Naive thymus-derived CD8-positive, alpha-beta T cell (primary cell): ENCODE data around the gene GASK1A. TPM values are rescaled to one million over a fixed set of nuclear protein-coding genes. Genes with fewer than 3 reads are reported as not detected.
A peak's percentile ranks its signal among the peaks of the same experiment; 100 is the strongest.

Experiments
- ATAC-seq, 2 donors: fragments of 150-1000 bp; cut with Tn5 transposase in 1 of 2; sonication (Bioruptor Pico), chemical (Tn5 transposase) in 1 of 2; 1 replicate in 1 of 2; 2 replicates in 1 of 2; pipeline ENCODE4 v1.10.0; 2021; ENCODE audit warnings: mild to moderate bottlenecking in 2 of 2, moderate library complexity in 2 of 2
- POLR2A ChIA-PET: fragments of 350-600 bp; sonication (Branson Sonifier 250); formaldehyde crosslinking; loops from one replicate; lab custom pipeline; 2021; ENCODE audit warnings: antibody characterized with exemption; lab: Charles Lee
- DNase-seq, 10 donors: peaks; one replicate each; pipeline versions ENCODE4 v3.0.0 to v3.0.0-alpha.2; 2020 to 2022
- H3K27ac Mint-ChIP-seq, 10 donors: one replicate each; pipeline ENCODE4 v1.8.0; 2020 to 2022; ENCODE audit warnings: mild to moderate bottlenecking in 10 of 10, mixed read lengths in 10 of 10, moderate library complexity in 4 of 10, inconsistent platforms in 1 of 10
- H3K27me3 Mint-ChIP-seq, 5 donors: one replicate each; pipeline ENCODE4 v1.8.0; 2021 to 2022; ENCODE audit warnings: mixed read lengths in 5 of 5
- H3K36me3 Mint-ChIP-seq, 3 donors: one replicate each; pipeline ENCODE4 v1.8.0; 2020 to 2022; ENCODE audit warnings: mixed read lengths in 3 of 3, mild to moderate bottlenecking in 2 of 3, inconsistent platforms in 1 of 3
- H3K4me1 Mint-ChIP-seq, 4 donors: one replicate each; pipeline ENCODE4 v1.8.0; 2021 to 2022; ENCODE audit warnings: mixed read lengths in 4 of 4
- H3K4me3 Mint-ChIP-seq, 10 donors: one replicate each; pipeline ENCODE4 v1.8.0; 2020 to 2022; ENCODE audit warnings: mild to moderate bottlenecking in 10 of 10, mixed read lengths in 10 of 10, moderate library complexity in 6 of 10, inconsistent platforms in 1 of 10
- H3K9me3 Mint-ChIP-seq, 9 donors: one replicate each; pipeline ENCODE4 v1.8.0; 2020 to 2022; ENCODE audit warnings: mixed read lengths in 9 of 9, mild to moderate bottlenecking in 3 of 9, inconsistent platforms in 1 of 9, moderate library complexity in 1 of 9
- polyA plus RNA-seq, 3 donors: library from polyadenylated mRNA; unstranded; fragments of 300-500 nt; fragmentation: Illumina TruSeq; gene quantifications; one replicate each; pipeline ENCODE4 v1.2.3, GENCODE V29; 2021
- total RNA-seq, 8 experiments: library from RNA in 2 of 8; stranded (reverse) in 2 of 8; gene quantifications; one replicate each; pipeline ENCODE4 v1.2.3 and lab custom pipeline; 2021 to 2026

Gene GASK1A
- total RNA-seq, result under 1 TPM in 1 of 2 experiments, not detected in 1; 0.14 TPM
- polyA plus RNA-seq, result under 1 TPM in 1 of 3 donors, not detected in 2; 0.09 TPM
- 0 to 2.5 (median 0.10) reads per million in 6 experiments for total RNA-seq (lab: John Stamatoyannopoulos, UW)

DNA sequence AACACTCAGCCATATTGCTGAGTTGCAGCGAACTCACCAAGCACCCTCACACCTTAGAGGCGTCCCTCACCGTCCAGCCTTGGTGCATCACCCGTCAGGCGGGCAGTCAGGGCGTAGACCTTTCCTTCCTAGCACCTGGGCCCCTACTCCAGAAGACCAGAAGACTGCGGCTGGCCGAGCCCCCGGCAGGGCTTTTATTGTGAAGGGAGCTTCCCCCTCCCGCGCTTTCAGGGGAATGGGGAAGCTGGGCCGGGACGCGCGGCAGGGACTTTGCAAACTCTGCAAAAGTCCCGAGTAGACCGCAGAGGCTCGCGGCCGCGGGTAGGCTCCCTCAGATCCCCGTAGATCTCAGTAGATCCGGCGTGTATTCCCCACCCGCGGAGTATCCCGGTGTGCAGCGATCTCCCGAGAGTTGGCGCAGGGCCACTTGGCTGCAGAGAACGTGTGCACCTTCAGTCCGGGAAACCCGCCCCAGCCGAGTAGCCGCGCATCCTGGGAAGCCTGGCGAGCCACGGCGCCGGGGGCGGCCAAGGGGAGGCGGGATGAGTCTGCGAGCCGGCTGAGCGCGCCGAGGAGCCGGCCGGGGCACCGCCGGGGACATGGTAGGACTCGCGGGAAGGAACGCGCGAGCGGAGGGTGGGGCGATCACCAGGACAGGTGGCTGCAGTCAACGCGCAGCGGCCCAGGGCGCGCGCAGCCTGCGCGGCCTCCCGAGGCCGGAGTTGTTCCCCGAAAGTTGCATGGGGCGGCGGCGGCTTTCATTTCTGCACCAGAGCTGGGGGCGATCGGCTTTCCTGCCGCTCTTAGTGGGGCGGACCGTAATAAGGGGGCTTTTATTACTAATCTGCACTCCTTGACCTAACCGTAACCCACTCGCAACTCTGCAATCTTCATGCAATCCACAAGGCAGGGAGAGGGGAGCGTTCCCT is at the start of gene GASK1A:
GASK1A (plus strand) TSS at position 268 of the 929 bp plus-strand sequence; CDS start at position 600, 332 bp downstream.
- Mint-ChIP-seq H3K4me1 (peaks cover 9 to 26% (median 12%) of the 10 kb centered on the region in 4 donors), H3K27me3 (peaks cover 7 to 35% (median 23%) of the 10 kb centered on the region in 5 donors), H3K36me3 (peaks cover 4 to 12% (median 11%) of the 10 kb centered on the region in 3 donors), H3K9me3 (peaks cover 4 to 19% (median 8%) of the 10 kb centered on the region in 9 donors), H3K27ac (peak within 1 kb of the TSS in 1 of 10 donors; percentile 22), H3K4me3 (peak within 1 kb of the TSS; percentile 75 to 88 (median 83))
- POLR2A ChIA-PET, result no interaction called here
- ATAC-seq, result peak; percentile 68 to 90
- DNase-seq, result peak in 7 of 10 donors; percentile 3 to 28 (median 23)

DNA sequence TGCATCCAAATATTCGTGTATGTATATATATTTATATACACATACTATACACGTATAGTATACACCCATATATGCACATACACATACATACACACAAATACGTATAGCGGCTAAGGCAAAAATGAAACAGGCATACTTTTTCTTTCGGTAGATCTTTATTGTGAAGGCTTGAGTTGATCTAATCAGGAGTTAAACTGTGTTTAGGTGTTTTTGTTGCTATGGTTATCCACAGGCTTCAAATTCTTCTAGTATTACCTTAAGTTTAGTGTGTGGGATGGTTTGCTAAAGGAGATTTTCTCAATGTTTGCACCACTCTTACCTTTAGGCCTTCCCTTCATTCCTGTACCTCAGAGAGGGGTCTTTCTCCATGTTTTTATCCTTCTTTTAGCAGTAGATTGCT is 45.0 kb upstream of the GASK1A start:
- no peaks in the 10 kb centered on the region for H3K36me3 Mint-ChIP-seq
- no peaks in the 10 kb centered on the region for H3K9me3 Mint-ChIP-seq
- ATAC-seq (no peak), DNase-seq (no peak)
- no peak overlapping the region for H3K4me3 Mint-ChIP-seq
- no peak overlapping the region for H3K27ac Mint-ChIP-seq
- POLR2A ChIA-PET, result no interaction called here
- H3K4me1 Mint-ChIP-seq, result peaks cover 14 to 33% (median 27%) of the 10 kb centered on the region in 4 donors
- H3K27me3 Mint-ChIP-seq, result no peaks in the 10 kb centered on the region

DNA sequence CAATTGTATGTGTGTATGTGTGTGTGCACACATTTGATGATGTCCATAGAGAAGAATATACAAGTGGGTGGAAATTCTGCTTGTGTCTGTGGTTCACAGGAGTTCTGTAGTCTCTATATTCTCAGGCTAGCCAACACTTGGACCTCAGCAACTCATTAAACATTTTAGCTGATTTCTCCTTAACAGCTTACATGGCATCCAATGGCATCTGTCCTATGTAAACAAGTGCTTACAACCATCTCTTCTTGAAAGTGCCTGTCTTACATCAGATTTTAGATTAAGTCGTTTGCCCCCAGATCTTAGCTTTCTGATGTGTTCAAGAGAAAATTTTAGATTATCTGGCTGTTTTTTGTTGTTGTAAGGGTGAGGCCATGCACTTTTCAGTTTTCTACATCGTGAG is 44.2 kb upstream of the GASK1A start:
- POLR2A ChIA-PET, result no interaction called here
- peak overlapping the region in 2 of 10 donors; percentile 6 to 35 for H3K27ac Mint-ChIP-seq
- peak overlapping the region in 5 of 10 donors; percentile 7 to 57 (median 33) for H3K4me3 Mint-ChIP-seq
- H3K27me3 Mint-ChIP-seq, result no peaks in the 10 kb centered on the region
- ATAC-seq (no peak), DNase-seq (no peak)
- H3K9me3 Mint-ChIP-seq, result no peaks in the 10 kb centered on the region
- peaks cover 14 to 33% (median 27%) of the 10 kb centered on the region in 4 donors for H3K4me1 Mint-ChIP-seq
- H3K36me3 Mint-ChIP-seq, result no peaks in the 10 kb centered on the region

DNA sequence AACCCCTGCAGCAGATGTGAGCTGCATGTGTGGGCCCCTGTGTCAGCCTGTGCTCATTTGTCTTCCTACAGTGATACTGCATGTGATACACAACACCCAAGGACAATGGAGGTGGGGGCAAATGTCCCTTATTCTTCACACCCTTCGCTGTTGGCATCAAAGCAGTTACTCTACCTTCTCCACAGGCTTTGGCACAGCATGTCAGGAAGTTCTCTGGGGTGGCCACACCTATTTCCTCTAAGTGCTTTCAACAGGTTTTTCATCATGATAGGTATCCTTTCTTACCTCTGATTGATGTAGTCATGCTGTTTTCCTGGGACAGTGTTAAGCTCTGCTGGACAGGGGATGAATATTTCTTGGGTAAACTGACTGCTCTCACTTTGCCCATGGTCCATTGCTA is 43.6 kb upstream of the GASK1A start:
- ATAC-seq (peak; percentile 78 to 80), DNase-seq (peak in 4 of 10 donors; percentile 10 to 39 (median 32))
- no peaks in the 10 kb centered on the region for H3K36me3 Mint-ChIP-seq
- peaks cover 14 to 33% (median 27%) of the 10 kb centered on the region in 4 donors for H3K4me1 Mint-ChIP-seq
- H3K9me3 Mint-ChIP-seq, result no peaks in the 10 kb centered on the region
- peak overlapping the region in 7 of 10 donors; percentile 32 to 66 (median 57) for H3K4me3 Mint-ChIP-seq
- no peaks in the 10 kb centered on the region for H3K27me3 Mint-ChIP-seq
- peak overlapping the region in 7 of 10 donors; percentile 6 to 65 (median 30) for H3K27ac Mint-ChIP-seq
- POLR2A ChIA-PET, result interaction anchor here (0.6 kb wide), 1 partner anchor 345 kb away, joined by 4 read pairs; the partner anchor contains the start of gene SS18L2

DNA sequence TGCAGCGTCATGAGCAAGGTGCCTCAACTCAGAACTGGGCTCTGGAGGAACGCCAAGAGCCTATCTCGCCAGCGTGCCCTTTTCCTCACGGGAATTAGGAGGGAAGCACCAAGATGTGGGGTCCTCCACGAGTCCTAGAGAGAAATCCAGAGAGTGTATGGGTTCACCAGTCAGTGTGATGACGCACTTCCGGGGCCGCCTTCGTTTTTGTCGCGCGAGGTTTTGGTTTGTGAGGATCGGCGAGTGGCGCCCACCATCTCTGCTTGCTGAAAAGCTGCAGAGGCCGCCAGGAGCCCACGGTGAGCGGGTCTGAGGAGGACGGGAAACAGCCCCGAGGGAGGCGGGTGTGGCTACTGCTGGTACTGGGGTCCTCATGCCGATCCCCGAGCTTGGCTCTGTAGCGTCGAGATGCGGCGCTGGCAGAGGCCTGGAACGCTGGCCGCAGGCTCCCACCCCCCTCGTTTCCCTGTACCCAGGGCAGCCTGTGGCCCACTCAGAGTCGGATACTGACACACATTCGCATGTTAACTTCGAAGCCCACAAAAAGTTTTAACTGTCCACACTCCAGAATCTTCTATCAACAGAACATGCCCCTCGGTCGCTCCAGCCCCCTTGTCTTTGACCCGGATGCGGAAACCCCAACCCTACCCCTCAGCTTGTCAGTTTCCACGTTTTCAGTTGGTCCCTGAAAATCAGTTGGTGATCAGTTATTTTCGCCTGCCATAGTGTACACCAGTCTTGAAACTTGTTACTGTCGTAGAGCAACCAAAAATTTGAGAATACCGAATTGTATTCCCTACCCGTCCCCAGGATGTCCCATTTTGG is 42.7 kb upstream of the GASK1A start:
- Mint-ChIP-seq H3K27me3 (no peaks in the 10 kb centered on the region), H3K4me3 (peak overlapping the region in 6 of 10 donors; percentile 15 to 57 (median 34)), H3K4me1 (peaks cover 14 to 33% (median 27%) of the 10 kb centered on the region in 4 donors), H3K9me3 (no peaks in the 10 kb centered on the region), H3K27ac (peak overlapping the region in 7 of 10 donors; percentile 6 to 74 (median 44)), H3K36me3 (no peaks in the 10 kb centered on the region)
- ATAC-seq (no peak), DNase-seq (no peak)
- POLR2A ChIA-PET, result interaction anchor here (0.6 kb wide), 1 partner anchor 346 kb away, joined by 4 read pairs; the partner anchor contains the start of gene SS18L2

DNA sequence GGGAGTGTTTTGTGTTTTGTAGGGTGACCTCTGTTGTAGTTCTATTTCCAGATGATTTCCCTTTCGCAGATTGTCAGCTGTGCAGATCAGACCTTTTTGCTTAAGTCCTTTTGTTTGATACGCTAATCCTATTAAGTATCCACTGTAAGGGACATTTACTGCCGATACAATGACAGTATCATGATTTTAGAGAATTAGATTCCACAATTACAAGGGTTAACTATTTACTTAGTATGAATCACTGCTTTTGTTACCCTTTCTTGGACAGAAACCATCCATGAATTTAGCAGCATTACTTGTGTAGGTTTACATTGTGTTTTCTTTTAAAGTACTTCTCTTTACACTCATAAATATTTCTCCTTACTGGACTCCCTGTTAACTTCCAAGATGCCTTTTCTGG is 41.8 kb upstream of the GASK1A start:
- ATAC-seq, result no peak
- POLR2A ChIA-PET, result no interaction called here

DNA sequence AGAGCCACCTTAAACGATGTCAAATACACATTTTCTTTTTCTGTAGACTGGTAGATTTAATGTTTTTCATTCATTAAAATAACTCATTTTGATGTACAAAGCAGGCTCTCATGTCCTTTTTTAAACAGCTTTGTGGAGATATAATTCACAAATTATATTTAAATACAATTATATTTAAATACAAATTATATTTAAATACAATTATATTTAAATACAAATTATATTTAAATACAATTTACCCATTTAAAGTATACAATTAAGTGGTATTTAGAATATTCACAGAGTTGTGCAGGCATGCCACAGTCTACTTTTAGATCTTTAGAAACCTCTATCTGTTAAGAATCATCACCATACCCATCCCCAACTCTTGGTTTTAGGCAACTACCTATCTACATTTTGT is 36.4 kb upstream of the GASK1A start:
- Mint-ChIP-seq H3K9me3 (no peaks in the 10 kb centered on the region), H3K36me3 (no peaks in the 10 kb centered on the region), H3K27ac (no peak overlapping the region), H3K4me3 (no peak overlapping the region), H3K4me1 (no peaks in the 10 kb centered on the region), H3K27me3 (peaks cover 0 to 2% (median 0%) of the 10 kb centered on the region in 5 donors)
- no peak for DNase-seq
- ATAC-seq, result no peak
- POLR2A ChIA-PET, result no interaction called here

More for the DNA sequence above, 41.8 kb upstream of the GASK1A start:
- no peak for DNase-seq
- Mint-ChIP-seq H3K27me3 (no peaks in the 10 kb centered on the region), H3K9me3 (no peaks in the 10 kb centered on the region), H3K27ac (peak overlapping the region in 1 of 10 donors; percentile 6), H3K4me3 (peak overlapping the region in 1 of 10 donors; percentile 39), H3K36me3 (no peaks in the 10 kb centered on the region), H3K4me1 (peaks cover 14 to 33% (median 27%) of the 10 kb centered on the region in 4 donors)

DNA sequence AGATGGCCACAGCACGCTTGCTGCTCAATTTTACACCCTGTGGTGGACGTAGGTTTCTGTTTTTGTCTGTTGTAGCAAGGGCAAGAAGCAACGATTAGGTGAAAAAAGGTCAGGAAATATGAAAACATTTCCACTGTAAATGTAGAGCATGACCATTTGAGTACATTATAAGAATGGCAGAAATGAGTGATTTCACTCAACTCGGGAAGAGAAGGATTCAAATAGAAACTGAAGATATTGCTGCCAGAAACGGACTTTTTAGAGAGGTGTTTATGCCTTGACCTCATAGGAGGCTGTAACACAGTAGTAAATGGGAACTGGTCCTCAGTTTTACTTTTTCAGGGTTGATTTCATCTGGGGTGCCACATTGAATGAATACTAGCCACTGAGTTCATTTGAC is 33.1 kb upstream of the GASK1A start:
- POLR2A ChIA-PET, result no interaction called here
- H3K27me3 Mint-ChIP-seq, result peaks cover 0 to 2% (median 0%) of the 10 kb centered on the region in 5 donors
- H3K36me3 Mint-ChIP-seq, result no peaks in the 10 kb centered on the region
- no peak for DNase-seq
- H3K4me3 Mint-ChIP-seq, result no peak overlapping the region
- ATAC-seq, result no peak
- no peak overlapping the region for H3K27ac Mint-ChIP-seq
- peaks cover 0 to 10% (median 0%) of the 10 kb centered on the region in 4 donors for H3K4me1 Mint-ChIP-seq
- no peaks in the 10 kb centered on the region for H3K9me3 Mint-ChIP-seq

DNA sequence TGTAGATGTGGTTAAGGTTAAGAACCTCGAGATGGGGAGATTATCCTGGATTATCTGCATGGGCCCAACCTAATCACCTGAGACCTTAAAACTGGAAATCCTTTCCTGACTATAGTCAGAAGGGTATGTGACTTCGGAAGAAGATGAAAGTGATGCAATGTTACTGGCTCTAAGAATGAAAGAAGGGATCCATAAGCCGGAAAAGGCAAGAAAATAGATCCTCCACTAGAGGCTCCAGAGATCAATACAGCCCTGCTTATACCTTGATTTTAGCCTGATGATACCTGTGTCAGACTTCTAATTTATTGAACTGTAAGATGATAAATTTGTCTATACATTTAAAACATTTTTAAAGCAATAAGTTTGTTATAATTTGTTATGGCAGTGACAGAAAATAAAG is 21.5 kb upstream of the GASK1A start:
- Mint-ChIP-seq H3K4me1 (peaks cover 4 to 11% (median 9%) of the 10 kb centered on the region in 4 donors), H3K27ac (no peak overlapping the region), H3K27me3 (peaks cover 0 to 2% (median 1%) of the 10 kb centered on the region in 5 donors), H3K9me3 (no peaks in the 10 kb centered on the region), H3K4me3 (no peak overlapping the region), H3K36me3 (peaks cover 0 to 4% (median 0%) of the 10 kb centered on the region in 3 donors)
- POLR2A ChIA-PET, result no interaction called here
- no peak for ATAC-seq
- DNase-seq, result no peak

DNA sequence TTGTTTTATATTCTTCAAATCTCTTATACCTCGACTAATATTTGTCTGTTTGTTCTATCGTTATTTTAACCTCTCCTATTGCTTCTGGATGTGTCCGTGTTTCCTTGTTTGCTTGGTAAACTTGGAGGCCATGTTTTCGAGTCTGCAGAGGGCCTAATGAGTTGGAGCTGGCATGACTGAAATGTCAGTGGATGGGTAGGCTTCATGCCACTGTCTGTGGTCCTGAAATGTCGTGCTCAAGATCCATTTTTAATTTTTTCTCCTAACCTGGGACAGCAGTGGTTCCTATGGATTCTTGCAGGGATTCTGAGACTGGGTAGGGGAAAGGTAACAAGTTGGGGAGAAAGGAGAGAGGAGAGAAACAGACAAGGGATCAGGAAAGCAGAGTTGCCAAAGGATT is 18.8 kb upstream of the GASK1A start:
- peaks cover 0 to 2% (median 0%) of the 10 kb centered on the region in 3 donors for H3K36me3 Mint-ChIP-seq
- DNase-seq (no peak), ATAC-seq (no peak)
- peaks cover 15 to 30% (median 25%) of the 10 kb centered on the region in 4 donors for H3K4me1 Mint-ChIP-seq
- peaks cover 0 to 2% (median 1%) of the 10 kb centered on the region in 5 donors for H3K27me3 Mint-ChIP-seq
- POLR2A ChIA-PET, result no interaction called here
- no peak overlapping the region for H3K4me3 Mint-ChIP-seq
- H3K27ac Mint-ChIP-seq, result no peak overlapping the region
- no peaks in the 10 kb centered on the region for H3K9me3 Mint-ChIP-seq

DNA sequence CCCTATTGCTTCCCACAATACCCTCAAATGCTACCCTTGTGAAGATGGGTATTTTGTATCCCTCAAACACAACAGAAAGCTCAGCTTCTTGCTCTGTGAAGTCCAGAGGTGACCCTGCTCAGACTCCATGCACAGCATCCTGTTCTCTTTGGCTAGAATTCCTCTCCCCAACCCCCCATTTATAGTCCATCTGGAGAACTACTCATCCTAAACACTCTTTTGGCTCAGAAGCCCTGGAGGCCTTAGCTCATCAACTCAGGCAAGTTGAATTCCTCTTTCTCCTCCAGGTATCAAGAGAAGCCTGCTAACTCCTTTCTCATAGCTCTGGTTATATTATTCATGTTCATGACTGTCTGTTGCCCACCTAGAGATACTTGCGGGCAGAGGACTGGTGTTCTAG is 18.3 kb upstream of the GASK1A start:
- Mint-ChIP-seq H3K27ac (peak overlapping the region in 2 of 10 donors; percentile 24 to 57), H3K27me3 (peaks cover 0 to 2% (median 1%) of the 10 kb centered on the region in 5 donors), H3K4me1 (peaks cover 19 to 32% (median 27%) of the 10 kb centered on the region in 4 donors), H3K36me3 (no peaks in the 10 kb centered on the region), H3K9me3 (no peaks in the 10 kb centered on the region), H3K4me3 (no peak overlapping the region)
- POLR2A ChIA-PET, result interaction anchor here (1.5 kb wide), 1 partner anchor 144 kb away, joined by 6 read pairs; no protein-coding TSS in a partner anchor
- ATAC-seq (no peak), DNase-seq (no peak)

DNA sequence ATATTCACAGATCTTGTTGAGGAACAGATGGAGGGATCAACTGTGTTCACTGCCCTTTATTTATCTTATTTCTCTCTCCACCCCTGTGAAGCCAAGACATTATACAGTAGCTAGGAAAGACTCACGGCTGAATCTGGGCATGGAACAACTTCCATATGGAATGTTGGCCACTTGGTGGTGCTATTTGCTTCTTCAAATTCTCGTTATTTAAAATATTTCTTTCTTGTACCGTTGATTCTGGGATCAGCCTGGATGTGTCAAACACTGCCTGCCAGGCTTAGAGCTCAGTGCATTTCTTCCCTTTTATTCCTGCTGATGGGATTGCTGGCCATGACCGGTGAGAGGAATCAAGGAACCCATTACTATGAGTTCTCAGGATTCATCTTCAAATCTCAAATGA is 17.5 kb upstream of the GASK1A start:
- DNase-seq (peak in 7 of 10 donors; percentile 6 to 51 (median 31)), ATAC-seq (peak in 1 of 2 donors; percentile 42)
- peak overlapping the region in 1 of 10 donors; percentile 46 for H3K27ac Mint-ChIP-seq
- no peak overlapping the region for H3K4me3 Mint-ChIP-seq
- POLR2A ChIA-PET, result interaction anchor here (1.0 to 1.5 kb wide), 5 partner anchors 110 to 335 kb away, joined by 3 to 8 read pairs (median 4); no protein-coding TSS in a partner anchor
- H3K36me3 Mint-ChIP-seq, result no peaks in the 10 kb centered on the region
- H3K9me3 Mint-ChIP-seq, result no peaks in the 10 kb centered on the region
- peaks cover 21 to 35% (median 27%) of the 10 kb centered on the region in 4 donors for H3K4me1 Mint-ChIP-seq
- peaks cover 0 to 2% (median 1%) of the 10 kb centered on the region in 5 donors for H3K27me3 Mint-ChIP-seq
